ENCODE measurements around the gene BCR. TPM values are rescaled to one million over a fixed set of nuclear protein-coding genes. Genes with fewer than 3 reads are reported as not detected.

BCR gene
- total and polyA plus RNA-seq, 2 of the 4 experiments (the other 2 are of a cell fraction), result 28.9 to 44.6 TPM

- Histone ChIP-seq H4K5ac (ENCODE audit: low read depth, low read length) (peak overlapping the region; percentile 13), H2AK9ac (replicated peaks; ENCODE audit: low read depth, low read length, poor library complexity) (peak overlapping the region; percentile 83), H3K4ac (ENCODE audit: low read depth, low read length) (peak overlapping the region; percentile 94), H3K9me1 (ENCODE audit: insufficient read depth, low read length) (peaks cover 67% of the 10 kb centered on the region), H3K9me3 (ENCODE audit: control insufficient read depth, insufficient read depth, low read length) (no peaks in the 10 kb centered on the region), H3K4me2 (ENCODE audit: low read depth, low read length) (peak overlapping the region; percentile 60), H4K91ac (ENCODE audit: insufficient read depth, low read depth, low read length) (peak overlapping the region; percentile 66; the same call in 1 of the 2 replicates), H2BK15ac (ENCODE audit: low read depth, low read length) (peak overlapping the region; percentile 90; the same call in 1 of the 3 replicates), H3K9ac (ENCODE audit: low read depth, low read length) (no peak overlapping the region), H2BK5ac (ENCODE audit: low read depth, low read length, poor library complexity, severe bottlenecking) (peak overlapping the region; percentile 44), H4K8ac (ENCODE audit: low read depth in 2 of 2, low read length in 2 of 2) (0 out of 4 replicates have a peak overlapping the region, but pooled peaks of 1 of the 2 experiments have one; percentile 2), H3K14ac (replicated peaks; ENCODE audit: low read depth, low read length) (peak overlapping the region; percentile 91; the same call in 1 of the 2 replicates), H3K18ac (ENCODE audit: low read depth, low read length) (peak overlapping the region; percentile 26), H3K79me1 (ENCODE audit: low read depth in 1 of 2, low read length in 2 of 2) (peaks cover 45 to 94% of the 10 kb centered on the region in 2 experiments), H4K20me1 (ENCODE audit: insufficient read depth, low read length) (peaks cover 55% of the 10 kb centered on the region), H2BK20ac (ENCODE audit: low read depth, low read length) (peak overlapping the region; percentile 24), H3K36me3 (ENCODE audit: control insufficient read depth, insufficient read depth, low read length) (no peaks in the 10 kb centered on the region), H3K23ac (ENCODE audit: low read depth, low read length) (0 out of 2 replicates have a peak overlapping the region, but pooled peaks have one; percentile 39), H3K4me3 (ENCODE audit: insufficient read depth, low read depth, low read length) (no peak overlapping the region), H3K4me1 (ENCODE audit: control insufficient read depth, insufficient read depth, low read length) (peaks cover 44% of the 10 kb centered on the region), H2AFZ (replicated peaks; ENCODE audit: low read length, poor library complexity) (peak overlapping the region; percentile 38), H3K27me3 (ENCODE audit: control insufficient read depth, insufficient read depth, low read length) (no peaks in the 10 kb centered on the region), H2AK5ac (ENCODE audit: low read depth, low read length) (peak overlapping the region; percentile 97), H3K27ac (ENCODE audit: insufficient read depth, low read length) (no peak overlapping the region; the same call in 1 of the 2 replicates), H3K56ac (ENCODE audit: extremely low read depth, insufficient read depth, low read length) (no peak overlapping the region), H2BK120ac (ENCODE audit: low read depth, low read length) (peak overlapping the region; percentile 25; the same call in 1 of the 2 replicates)
- dilution Hi-C loops (cut with HindIII; ENCODE audit: low sequenced_read_pairs, unreplicated experiment) (no loop called here), intact Hi-C loops (cut with micrococcal nuclease) (loop anchor here (5.0 kb wide), 1 partner anchor 38 kb away; the partner anchor contains the start of gene BCR), in situ Hi-C loops (cut with MboI; ENCODE audit: low sequenced_read_pairs) (no loop called here)
- ChIA-PET CTCF (no interaction called here), POLR2A (ENCODE audit: unreplicated experiment) (interaction anchor here (0.6 kb wide), 1 partner anchor 10 kb away, joined by 3 read pairs; no protein-coding TSS in a partner anchor)
- peak; percentile 61 for DNase-seq
- ATAC-seq (ENCODE audit: low read depth), result peak; percentile 32
- TF ChIP-seq MAZ (IDR thresholded peaks at IDR 0.05; ENCODE audit: borderline replicate concordance, low read depth, low read length) (no peak), ELK1 (IDR thresholded peaks at IDR 0.05; ENCODE audit: borderline replicate concordance, low read depth, low read length) (no peak), POLR2A (IDR thresholded peaks at IDR 0.05; ENCODE audit: low read depth, low read length) (no peak), SMC3 (IDR thresholded peaks at IDR 0.05; ENCODE audit: low read depth, low read length) (no peak), RCOR1 (IDR thresholded peaks at IDR 0.05; ENCODE audit: insufficient replicate concordance, low read length) (no peak), CHD1 (IDR thresholded peaks at IDR 0.05; ENCODE audit: low read depth, low read length) (no peak), MXI1 (IDR thresholded peaks at IDR 0.05; ENCODE audit: borderline replicate concordance, low read depth, low read length) (no peak), MAFK (IDR thresholded peaks at IDR 0.05; ENCODE audit: low read depth, low read length) (no peak), CTCF (conservative IDR thresholded peaks at IDR 0.05; ENCODE audit: low read depth, low read length) (no peak)
- no CpG with 5 or more reads among the region's 12 CpGs for WGBS, 2 experiments (ENCODE audit: extremely low coverage in 2 of 2, insufficient read length in 1 of 2)
- no TSS peak for BruUV-seq (replicated peaks)
Measured at GRCh38 chr22:23219822-23220484, 39.6 kb downstream of the BCR start.

Data from IMR-90 (cell line).